ENCODE results near the gene C1orf35.

C1orf35 gene

GRCh38 chr1:228102791-228103620 lies at the start of gene C1orf35:
Gene C1orf35, minus strand, starts transcription at chr1:228103325. Its CDS starts 98 bp downstream, at chr1:228103227.
- DNase-seq (ENCODE audit: low read depth) = peak; percentile 93

- no peak for DNase-seq (ENCODE audit: low read depth)
Measured at GRCh38 chr1:228152918-228153258, 49.8 kb upstream of the C1orf35 start.

- DNase-seq (ENCODE audit: low read depth) = no peak
Measured at GRCh38 chr1:228152097-228152917, 49.2 kb upstream of the C1orf35 start.

- no peak for DNase-seq (ENCODE audit: low read depth)
Measured at GRCh38 chr1:228151180-228151925, 48.2 kb upstream of the C1orf35 start.

- DNase-seq (ENCODE audit: low read depth) = no peak
Measured at GRCh38 chr1:228150461-228151179, 47.5 kb upstream of the C1orf35 start.

GRCh38 chr1:228150120-228150460 lies 47.0 kb upstream of the C1orf35 start:
- no peak for DNase-seq (ENCODE audit: low read depth)

- DNase-seq (ENCODE audit: low read depth) = no peak
Measured at GRCh38 chr1:228149406-228150119, 46.4 kb upstream of the C1orf35 start, which contains the start of gene GJC2. Gene GJC2, plus strand, starts transcription at chr1:228149930. Its CDS starts 7,829 bp downstream, at chr1:228157759.

GRCh38 chr1:228148935-228149405 lies 45.8 kb upstream of the C1orf35 start:
- no peak for DNase-seq (ENCODE audit: low read depth)

GRCh38 chr1:228148196-228148861 lies 45.2 kb upstream of the C1orf35 start:
- DNase-seq (ENCODE audit: low read depth) = no peak

- no peak for DNase-seq (ENCODE audit: low read depth)
Measured at GRCh38 chr1:228147768-228148167, 44.6 kb upstream of the C1orf35 start.

GRCh38 chr1:228147151-228147693 lies 44.1 kb upstream of the C1orf35 start:
- no peak for DNase-seq (ENCODE audit: low read depth)

- no peak for DNase-seq (ENCODE audit: low read depth)
Measured at GRCh38 chr1:228146417-228147150, 43.5 kb upstream of the C1orf35 start.

- no peak for DNase-seq (ENCODE audit: low read depth)
Measured at GRCh38 chr1:228145463-228146416, 42.6 kb upstream of the C1orf35 start.

- no peak for DNase-seq (ENCODE audit: low read depth)
Measured at GRCh38 chr1:228144993-228145343, 41.8 kb upstream of the C1orf35 start.

GRCh38 chr1:228144193-228144992 lies 41.3 kb upstream of the C1orf35 start:
- DNase-seq (ENCODE audit: low read depth) = no peak

- no peak for DNase-seq (ENCODE audit: low read depth)
Measured at GRCh38 chr1:228143480-228144192, 40.5 kb upstream of the C1orf35 start.

- DNase-seq (ENCODE audit: low read depth) = no peak
Measured at GRCh38 chr1:228142701-228143136, 39.6 kb upstream of the C1orf35 start.
